IMR-90 (cell line): ENCODE results near the gene EZR. TPM values are rescaled to one million over a fixed set of nuclear protein-coding genes. Genes with fewer than 3 reads are reported as not detected.

Experiments used
- ATAC-seq: fragments of 200-7000 bp; cut with Tn5 transposase; 2 replicates; pipeline ENCODE4 v1.9.1; 2020; ENCODE audit warnings: low read depth, mild to moderate bottlenecking, moderate library complexity
- BruUV-seq: library from RNA; stranded (reverse); fragments of 400-500 nt; replicated peaks from 2 replicates; lab custom pipeline; 2021; lab: Mats Ljungman, UMichigan
- CTCF ChIA-PET: fragments of 300-600 bp; formaldehyde crosslinking; extraction: SDS; loops from one replicate; lab custom pipeline; 2021; ENCODE audit warnings: antibody characterized with exemption; lab: Yijun Ruan, JAX
- POLR2A ChIA-PET: fragments of 300-600 bp; sonication (Branson Sonifier 250); formaldehyde crosslinking; loops from one replicate; lab custom pipeline; 2022; ENCODE audit warnings: antibody characterized with exemption; ENCODE audit not compliant: unreplicated experiment; lab: Charles Lee
- DNase-seq: peaks from one replicate; pipeline ENCODE4 v3.0.0; 2013
- H2AFZ ChIP-seq: replicated peaks from 2 replicates; pipeline ENCODE3; 2013; ENCODE audit warnings: low read length, mild to moderate bottlenecking; ENCODE audit not compliant: poor library complexity
- H2AK5ac ChIP-seq: 2 replicates; pipeline ENCODE4 v1.6.1; 2013; ENCODE audit warnings: low read depth, low read length, inconsistent platforms
- H2AK9ac ChIP-seq: replicated peaks from 2 replicates; pipeline ENCODE3; 2013; ENCODE audit warnings: mild to moderate bottlenecking, low read depth, low read length, moderate library complexity; ENCODE audit not compliant: poor library complexity
- H2BK120ac ChIP-seq: 2 replicates; pipeline ENCODE4 v1.6.1; 2013; ENCODE audit warnings: low read depth, low read length, inconsistent platforms
- H2BK15ac ChIP-seq: 3 replicates; pipeline ENCODE4 v1.6.1; 2013; ENCODE audit warnings: low read depth, low read length, inconsistent platforms
- H2BK20ac ChIP-seq: 2 replicates; pipeline ENCODE4 v1.6.1; 2013; ENCODE audit warnings: low read depth, mild to moderate bottlenecking, inconsistent platforms, low read length, moderate library complexity
- H2BK5ac ChIP-seq: 2 replicates; pipeline ENCODE4 v1.6.1; 2013; ENCODE audit warnings: mild to moderate bottlenecking, low read depth, low read length, inconsistent platforms; ENCODE audit not compliant: poor library complexity, severe bottlenecking
- H3K14ac ChIP-seq: replicated peaks from 2 replicates; pipeline ENCODE4 v1.6.1; 2013; ENCODE audit warnings: low read depth, low read length, inconsistent platforms
- H3K18ac ChIP-seq: 2 replicates; pipeline ENCODE4 v1.6.1; 2013; ENCODE audit warnings: low read depth, low read length, control low read depth
- H3K23ac ChIP-seq: 2 replicates; pipeline ENCODE4 v1.6.1; 2013; ENCODE audit warnings: low read depth, low read length, inconsistent platforms
- H3K27ac ChIP-seq: 2 replicates; pipeline ENCODE4 v1.5.1; 2013; ENCODE audit warnings: mild to moderate bottlenecking, control low read depth, low read length; ENCODE audit not compliant: insufficient read depth
- H3K27me3 ChIP-seq: 2 replicates; pipeline ENCODE4 v1.6.1; 2013; ENCODE audit warnings: low read length; ENCODE audit not compliant: control insufficient read depth, insufficient read depth
- H3K36me3 ChIP-seq: 2 replicates; pipeline ENCODE4 v1.6.1; 2013; ENCODE audit warnings: low read length, mixed read lengths; ENCODE audit not compliant: control insufficient read depth, insufficient read depth
- H3K4ac ChIP-seq: 2 replicates; pipeline ENCODE4 v1.6.1; 2013; ENCODE audit warnings: low read depth, low read length, inconsistent platforms
- H3K4me1 ChIP-seq: 2 replicates; pipeline ENCODE4 v1.6.1; 2013; ENCODE audit warnings: low read length, mixed read lengths; ENCODE audit not compliant: control insufficient read depth, insufficient read depth
- H3K4me2 ChIP-seq: 2 replicates; pipeline ENCODE4 v1.6.1; 2013; ENCODE audit warnings: low read depth, mild to moderate bottlenecking, control low read depth, low read length, moderate library complexity
- H3K4me3 ChIP-seq: 2 replicates; pipeline ENCODE4 v1.5.1; 2013; ENCODE audit warnings: low read depth, mild to moderate bottlenecking, control low read depth, low read length, moderate library complexity; ENCODE audit not compliant: insufficient read depth
- H3K56ac ChIP-seq: 2 replicates; pipeline ENCODE4 v1.6.1; 2013; ENCODE audit warnings: low read length, inconsistent platforms; ENCODE audit not compliant: insufficient read depth; ENCODE audit errors: extremely low read depth
- H3K79me1 ChIP-seq, 2 experiments: 2 replicates each; pipeline ENCODE4 v1.6.1; 2013; ENCODE audit warnings: low read length in 2 of 2, inconsistent platforms in 1 of 2, low read depth in 1 of 2
- H3K9ac ChIP-seq: 2 replicates; pipeline ENCODE4 v1.6.1; 2013; ENCODE audit warnings: low read depth, low read length, control low read depth
- H3K9me1 ChIP-seq: 2 replicates; pipeline ENCODE4 v1.6.1; 2013; ENCODE audit warnings: low read length, inconsistent platforms; ENCODE audit not compliant: insufficient read depth
- H3K9me3 ChIP-seq: 2 replicates; pipeline ENCODE4 v1.6.1; 2013; ENCODE audit warnings: low read length; ENCODE audit not compliant: control insufficient read depth, insufficient read depth
- H4K20me1 ChIP-seq: 2 replicates; pipeline ENCODE4 v1.6.1; 2013; ENCODE audit warnings: low read length, inconsistent platforms; ENCODE audit not compliant: insufficient read depth
- H4K5ac ChIP-seq: 2 replicates; pipeline ENCODE4 v1.6.1; 2013; ENCODE audit warnings: mild to moderate bottlenecking, low read depth, low read length, control low read depth
- H4K8ac ChIP-seq, 2 experiments: 2 replicates each; pipeline ENCODE4 v1.6.1; 2013; ENCODE audit warnings: low read depth in 2 of 2, low read length in 2 of 2, control low read depth in 1 of 2, inconsistent platforms in 1 of 2
- H4K91ac ChIP-seq: 2 replicates; pipeline ENCODE4 v1.6.1; 2013; ENCODE audit warnings: low read depth, low read length, inconsistent platforms; ENCODE audit not compliant: insufficient read depth
- BHLHE40 ChIP-seq: fragments of 150-350 bp; IDR thresholded peaks from 2 replicates; pipeline ENCODE4 v1.6.1; 2016; ENCODE audit warnings: mild to moderate bottlenecking, low read depth, low read length
- CEBPB ChIP-seq: IDR thresholded peaks from 2 replicates; pipeline ENCODE4 v1.6.1; 2012; ENCODE audit warnings: low read depth, low read length, improper control_type of control experiment
- CTCF ChIP-seq: conservative IDR thresholded peaks from 2 replicates; pipeline ENCODE4 v1.5.1; 2012; ENCODE audit warnings: mild to moderate bottlenecking, low read depth, low read length, improper control_type of control experiment
- ELK1 ChIP-seq: fragments of 150-350 bp; IDR thresholded peaks from 2 replicates; pipeline ENCODE4 v1.6.1; 2016; ENCODE audit warnings: low read depth, mild to moderate bottlenecking, low read length, moderate library complexity, borderline replicate concordance
- FOS ChIP-seq: fragments of 150-350 bp; IDR thresholded peaks from 2 replicates; pipeline ENCODE4 v1.6.1; 2016; ENCODE audit warnings: low read depth, low read length
- MAFK ChIP-seq: IDR thresholded peaks from 2 replicates; pipeline ENCODE4 v1.6.1; 2012; ENCODE audit warnings: low read depth, low read length, improper control_type of control experiment
- MAZ ChIP-seq: IDR thresholded peaks from 2 replicates; pipeline ENCODE4 v1.6.1; 2012; ENCODE audit warnings: low read depth, mild to moderate bottlenecking, low read length, improper control_type of control experiment, moderate library complexity, borderline replicate concordance
- MXI1 ChIP-seq: IDR thresholded peaks from 2 replicates; pipeline ENCODE4 v1.6.1; 2012; ENCODE audit warnings: low read depth, mild to moderate bottlenecking, low read length, moderate library complexity, borderline replicate concordance
- NFE2L2 ChIP-seq: fragments of 150-350 bp; IDR thresholded peaks from 2 replicates; pipeline ENCODE4 v1.6.1; 2016; ENCODE audit warnings: low read depth, mild to moderate bottlenecking, low read length
- POLR2A ChIP-seq: IDR thresholded peaks from 2 replicates; pipeline ENCODE4 v1.6.1; 2012; ENCODE audit warnings: mild to moderate bottlenecking, low read depth, low read length
- RAD21 ChIP-seq: IDR thresholded peaks from 2 replicates; pipeline ENCODE4 v1.6.1; 2012; ENCODE audit warnings: low read length, improper control_type of control experiment
- RCOR1 ChIP-seq: IDR thresholded peaks from 2 replicates; pipeline ENCODE4 v1.6.1; 2012; ENCODE audit warnings: mild to moderate bottlenecking, low read length, improper control_type of control experiment; ENCODE audit not compliant: insufficient replicate concordance
- SMC3 ChIP-seq: fragments of 150-350 bp; IDR thresholded peaks from 2 replicates; pipeline ENCODE4 v1.6.1; 2016; ENCODE audit warnings: low read depth, mild to moderate bottlenecking, antibody characterized with exemption, low read length, moderate library complexity
- USF2 ChIP-seq: fragments of 150-350 bp; IDR thresholded peaks from 2 replicates; pipeline ENCODE4 v1.6.1; 2017; ENCODE audit warnings: mild to moderate bottlenecking, antibody characterized with exemption, low read length, low read depth
- WGBS, 2 experiments: methylation state at CpG; one replicate each; pipeline versions ENCODE4 v1.1.5 to v1.1.7; 2013; ENCODE audit warnings: missing lambda C conversion rate in 2 of 2; ENCODE audit not compliant: insufficient read length in 1 of 2; ENCODE audit errors: extremely low coverage in 2 of 2; 5-methylcytosine and 5-hydroxymethylcytosine counted together
- dilution Hi-C: fragments of 300-500 bp; cut with HindIII; formaldehyde crosslinking; loops from one replicate; pipeline ENCODE4 v1.14.3; 2018; ENCODE audit warnings: low sequenced_read_pairs; ENCODE audit not compliant: unreplicated experiment
- in situ Hi-C: fragments of 300-500 bp; cut with MboI; formaldehyde crosslinking; loops from 3 replicates; pipeline ENCODE4 v1.14.3; 2019; ENCODE audit warnings: low sequenced_read_pairs, inconsistent platforms, mixed read lengths
- intact Hi-C: fragments of 100-400 bp; cut with micrococcal nuclease; formaldehyde crosslinking; loops from 2 replicates; pipeline ENCODE4 v1.10.0; 2022
- polyA plus RNA-seq, 3 experiments: library from polyadenylated mRNA; depleted of rRNA; stranded (reverse); fragments of >200 nt; gene quantifications; 2 replicates each; pipeline ENCODE4 v1.2.3, GENCODE V29; 2012; ENCODE audit warnings: low replicate concordance in 1 of 3
- total RNA-seq: library from RNA; depleted of rRNA; stranded (reverse); fragments of >200 nt; gene quantifications from 2 replicates; pipeline ENCODE4 v1.2.3, GENCODE V29; 2012

EZR gene
- total and polyA plus RNA-seq, 2 of the 4 experiments (the other 2 are of a cell fraction): 83.8 to 145 TPM

GRCh38 chr6:158807515-158808441 is 11.4 kb downstream of the EZR start:
- Histone ChIP-seq H3K56ac (no peak overlapping the region), H2AK5ac (no peak overlapping the region), H2AK9ac (no peak overlapping the region), H3K27ac (no peak overlapping the region), H3K36me3 (peaks cover 5% of the 10 kb centered on the region), H3K14ac (no peak overlapping the region), H3K18ac (no peak overlapping the region), H2BK5ac (no peak overlapping the region), H3K4me1 (peaks cover 5% of the 10 kb centered on the region), H3K9me1 (peaks cover 8% of the 10 kb centered on the region), H4K20me1 (peaks cover 18% of the 10 kb centered on the region), H3K4me3 (no peak overlapping the region), H2BK120ac (no peak overlapping the region), H3K79me1 (peaks cover 23 to 62% of the 10 kb centered on the region in 2 experiments), H2BK20ac (no peak overlapping the region), H3K27me3 (no peaks in the 10 kb centered on the region), H3K4me2 (no peak overlapping the region), H4K8ac (no peak overlapping the region), H3K4ac (no peak overlapping the region), H2AFZ (no peak overlapping the region), H3K9ac (no peak overlapping the region), H3K9me3 (no peaks in the 10 kb centered on the region), H3K23ac (no peak overlapping the region), H4K5ac (no peak overlapping the region), H4K91ac (no peak overlapping the region), H2BK15ac (no peak overlapping the region)
- CTCF ChIA-PET: no interaction called here
- POLR2A ChIA-PET: no interaction called here
- intact Hi-C loops: no loop called here
- no CpG with 5 or more reads among the region's 8 CpGs for WGBS, 2 experiments
- in situ Hi-C loops: no loop called here
- ATAC-seq (no peak), DNase-seq (no peak)
- dilution Hi-C loops: no loop called here
- no TSS peak for BruUV-seq
- TF ChIP-seq USF2 (no peak), RAD21 (no peak), NFE2L2 (no peak), SMC3 (no peak), BHLHE40 (no peak), ELK1 (no peak), RCOR1 (no peak), CEBPB (no peak), CTCF (no peak), FOS (no peak), POLR2A (no peak), MAZ (no peak), MAFK (no peak), MXI1 (no peak)
